HepG2 (cell line): ENCODE results near the gene KRTCAP2. TPM values are rescaled to one million over a fixed set of nuclear protein-coding genes. Genes with fewer than 3 reads are reported as not detected.
"Not testable (repeated sequence)": the region's sequence is repeated elsewhere in the genome, so short reads cannot be mapped to it uniquely, and the experiment has no call there.

Experiments
- ATAC-seq: fragments of 200-7000 bp; cut with Tn5 transposase; 3 replicates; pipeline ENCODE4 v1.9.1; 2020; ENCODE audit warnings: mild to moderate bottlenecking, moderate library complexity
- BruUV-seq: library from RNA; stranded (reverse); fragments of 400-500 nt; replicated peaks from 2 replicates; lab custom pipeline; 2021; lab: Mats Ljungman, UMichigan
- CTCF ChIA-PET: fragments of 300-600 bp; formaldehyde crosslinking; extraction: SDS; loops from one replicate; lab custom pipeline; 2021; ENCODE audit warnings: low total read pairs, inconsistent platforms, low intra/inter-chr PET ratio; lab: Yijun Ruan, JAX
- POLR2A ChIA-PET: fragments of 350-600 bp; sonication (Branson Sonifier 250); formaldehyde crosslinking; loops from one replicate; lab custom pipeline; 2020; ENCODE audit warnings: antibody characterized with exemption, inconsistent platforms; lab: Yijun Ruan, JAX
- DNase-seq: peaks from one replicate; pipeline ENCODE4 v3.0.0-alpha.2; 2015; ENCODE audit warnings: low spot score
- FAIRE-seq: peaks from 3 replicates; lab custom pipeline; 2011; peaks lifted over from hg19 to GRCh38; lab: Jason Lieb, UNC
- H2AFZ ChIP-seq: one replicate; pipeline ENCODE4 v1.6.1; 2011; ENCODE audit warnings: low read length, inconsistent platforms
- H3K27ac ChIP-seq: fragments of 300-600 bp; 3 replicates; pipeline ENCODE4 v1.8.0; 2011; ENCODE audit warnings: mixed run types, mild to moderate bottlenecking, mixed read lengths, low read length, inconsistent platforms; ENCODE audit not compliant: insufficient read depth; ENCODE audit errors: extremely low read length
- H3K27me3 ChIP-seq, 2 experiments: fragments of 200-600 bp in 1 of 2; 2 replicates in 1 of 2; 3 replicates in 1 of 2; pipeline versions ENCODE4 v1.6.0 to v1.8.0; 2011; ENCODE audit warnings: low read length in 2 of 2, mild to moderate bottlenecking in 2 of 2, moderate library complexity in 2 of 2, inconsistent platforms in 1 of 2; ENCODE audit not compliant: insufficient read depth in 2 of 2, control insufficient read depth in 1 of 2
- H3K36me3 ChIP-seq, 2 experiments: fragments of 200-600 bp in 1 of 2; replicated peaks in 1 of 2; 2 replicates in 1 of 2; 3 replicates in 1 of 2; pipeline versions ENCODE4 v1.5.1 to v1.8.0; 2011; ENCODE audit warnings: low read length in 2 of 2, inconsistent platforms in 1 of 2; ENCODE audit not compliant: insufficient read depth in 2 of 2, control insufficient read depth in 1 of 2
- H3K4me1 ChIP-seq: 2 replicates; pipeline ENCODE4 v1.5.1; 2012; ENCODE audit warnings: low read length, inconsistent platforms; ENCODE audit not compliant: insufficient read depth
- H3K4me2 ChIP-seq: 2 replicates; pipeline ENCODE4 v1.6.0; 2011; ENCODE audit warnings: low read depth, low read length, inconsistent platforms
- H3K4me3 ChIP-seq, 3 experiments: fragments of 200-600 bp in 1 of 3; sonication (generic), shearing (Covaris generic) in 1 of 3; replicated peaks in 1 of 3; 2 replicates each; pipeline ENCODE4 v1.5.1; 2011 to 2016; ENCODE audit warnings: low read length in 3 of 3, inconsistent platforms in 2 of 3, low read depth in 2 of 3, mild to moderate bottlenecking in 2 of 3, control low read depth in 1 of 3, mixed read lengths in 1 of 3; ENCODE audit not compliant: insufficient read depth in 1 of 3
- H3K79me2 ChIP-seq: one replicate; pipeline ENCODE4 v1.6.1; 2011; ENCODE audit warnings: low read length, inconsistent platforms; ENCODE audit not compliant: insufficient read depth
- H3K9ac ChIP-seq: 2 replicates; pipeline ENCODE4 v1.6.0; 2011; ENCODE audit warnings: mild to moderate bottlenecking, low read depth, low read length, inconsistent platforms; ENCODE audit not compliant: insufficient read depth
- H3K9me3 ChIP-seq: 2 replicates; pipeline ENCODE4 v1.5.1; 2012; ENCODE audit warnings: mild to moderate bottlenecking, low read length
- H4K20me1 ChIP-seq: 2 replicates; pipeline ENCODE4 v1.6.0; 2011; ENCODE audit warnings: inconsistent platforms, mild to moderate bottlenecking, low read length, moderate library complexity; ENCODE audit not compliant: insufficient read depth
- DZIP1 ChIP-seq: sonication (generic); formaldehyde crosslinking; IDR thresholded peaks from 2 replicates; pipeline ENCODE4 v1.5.0; 2020; ENCODE audit warnings: mild to moderate bottlenecking, missing genetic modification reagents
- HIVEP1 ChIP-seq: sonication (generic); formaldehyde crosslinking; IDR thresholded peaks from 2 replicates; pipeline ENCODE4 v1.4.0; 2020; ENCODE audit warnings: mild to moderate bottlenecking, missing genetic modification reagents
- HMGXB4 ChIP-seq, 2 experiments: sonication (generic) in 1 of 2; formaldehyde crosslinking in 1 of 2; IDR thresholded peaks; 2 replicates each; pipeline versions ENCODE4 v1.4.0 to v1.6.1; 2018 to 2020; ENCODE audit warnings: missing genetic modification reagents in 2 of 2, borderline replicate concordance in 1 of 2, low read depth in 1 of 2, mild to moderate bottlenecking in 1 of 2, missing biosample characterization in 1 of 2
- IKZF4 ChIP-seq: sonication (generic); formaldehyde crosslinking; IDR thresholded peaks from 2 replicates; pipeline ENCODE4 v1.5.1; 2020; ENCODE audit warnings: borderline replicate concordance, mild to moderate bottlenecking, low read depth, missing genetic modification reagents; ENCODE audit errors: not compliant biosample characterization
- MAZ ChIP-seq, 2 experiments: sonication (generic) in 1 of 2; formaldehyde crosslinking in 1 of 2; IDR thresholded peaks; 2 replicates each; pipeline versions ENCODE4 v1.5.0 to v1.6.1; 2012 to 2020; ENCODE audit warnings: low read depth in 2 of 2, mild to moderate bottlenecking in 2 of 2, borderline replicate concordance in 1 of 2, improper control_type of control experiment in 1 of 2, low read length in 1 of 2, missing genetic modification reagents in 1 of 2, moderate library complexity in 1 of 2
- RFXANK ChIP-seq: IDR thresholded peaks from 2 replicates; pipeline ENCODE4 v1.6.1; 2016
- SP140L ChIP-seq: sonication (generic); formaldehyde crosslinking; IDR thresholded peaks from 2 replicates; pipeline ENCODE4 v1.4.0; 2020; ENCODE audit warnings: missing genetic modification reagents, borderline replicate concordance
- XRCC5 ChIP-seq: fragments of 200-400 bp; formaldehyde crosslinking; optimal IDR thresholded peaks from 2 replicates; pipeline ENCODE3; 2017; ENCODE audit warnings: mild to moderate bottlenecking, low read length
- ZNF234 ChIP-seq: sonication (generic); formaldehyde crosslinking; conservative IDR thresholded peaks from 2 replicates; pipeline ENCODE4 v1.5.1; 2020; ENCODE audit warnings: mild to moderate bottlenecking, missing genetic modification reagents
- ZNF350 ChIP-seq: sonication (generic); formaldehyde crosslinking; IDR thresholded peaks from 2 replicates; pipeline ENCODE4 v1.4.0; 2020; ENCODE audit warnings: mild to moderate bottlenecking, low read depth, missing genetic modification reagents, borderline replicate concordance
- WGBS: methylation state at CpG from one replicate; pipeline ENCODE4 v1.1.6; 2017; ENCODE audit warnings: low lambda C conversion rate; 5-methylcytosine and 5-hydroxymethylcytosine counted together
- in situ Hi-C: cut with HindIII; loops from 2 replicates; pipeline ENCODE4 v1.10.0; 2017; ENCODE audit warnings: low pct_unique_long_range_greater_than_20kb; ENCODE audit not compliant: extremely low pct_ligation_motif_present
- intact Hi-C: fragments of 100-400 bp; cut with micrococcal nuclease; formaldehyde crosslinking; loops from one replicate; pipeline ENCODE4 v1.10.0; 2022; ENCODE audit not compliant: unreplicated experiment
- polyA plus RNA-seq, 8 experiments: library from polyadenylated mRNA; depleted of rRNA in 3 of 8; stranded (reverse) in 7 of 8; unstranded in 1 of 8; fragments of >200 nt; fragmentation: Illumina TruSeq in 4 of 8; extraction: Trizol in 4 of 8; gene quantifications; 2 replicates each; pipeline versions ENCODE4 v1.2.1 to v1.2.3, GENCODE V29; 2011 to 2016; ENCODE audit warnings: low read depth in 4 of 8, missing spikeins in 1 of 8, mixed read lengths in 1 of 8; ENCODE audit not compliant: insufficient read depth in 1 of 8
- total RNA-seq, 5 experiments: library from RNA; depleted of rRNA; stranded (reverse); fragments of >200 nt; fragmentation: Illumina TruSeq; extraction: Trizol; gene quantifications; 2 replicates each; pipeline ENCODE4 v1.2.3, GENCODE V29; 2016; ENCODE audit warnings: low read depth in 1 of 5

Gene KRTCAP2
- total and polyA plus RNA-seq, 2 of the 13 experiments (the other 11 are each of a cell fraction or from before 2014, with no cell fraction given) = 77.3 to 79.4 TPM

- Histone ChIP-seq H3K4me2 (peak overlapping the region; percentile 98), H3K27me3 (peaks cover 0 to 44% of the 10 kb centered on the region in 2 experiments; a peak in 4 of 5 replicates), H3K9ac (peak overlapping the region; percentile 61), H3K4me3 (peak overlapping the region in 2 of 3 experiments; percentile 60 to 72; a peak in 4 of 6 replicates), H3K4me1 (peaks cover 27% of the 10 kb centered on the region)
- H2AFZ ChIP-seq, FAIRE-seq, H4K20me1 ChIP-seq, H3K36me3 ChIP-seq, H3K9me3 ChIP-seq, BruUV-seq, intact Hi-C loops, ATAC-seq, DNase-seq, H3K79me2 ChIP-seq, in situ Hi-C loops, H3K27ac ChIP-seq: not testable (repeated sequence)
- TF ChIP-seq ZNF350 = 0 out of 2 replicates have a peak, but pooled peaks have one; percentile 5
- CTCF ChIA-PET = interaction anchor here (1.3 to 1.5 kb wide), 4 partner anchors 13 to 398 kb away, joined by 3 to 12 read pairs (median 4); no protein-coding TSS in a partner anchor
- POLR2A ChIA-PET = interaction anchor here (0.8 to 2.9 kb wide), 9 partner anchors 14 to 238 kb away, joined by 3 to 19 read pairs (median 4); partner anchors contain the start of genes KRTCAP2, MTX1, PBXIP1 and SCAMP3
- 29% methylated on average over 7 of the region's 16 CpGs for WGBS
Measured at GRCh38 chr1:155193991-155194240, 20.8 kb upstream of the KRTCAP2 start.

- ATAC-seq (peak; percentile 91), FAIRE-seq (peak; percentile 56), DNase-seq (peak; percentile 75)
- Histone ChIP-seq H4K20me1 (no peaks in the 10 kb centered on the region), H3K9ac (peak overlapping the region; percentile 61), H3K36me3 (no peaks in the 10 kb centered on the region), H3K9me3 (no peaks in the 10 kb centered on the region), H3K4me2 (peak overlapping the region; percentile 98), H2AFZ (peak overlapping the region; percentile 52), H3K4me1 (peaks cover 27% of the 10 kb centered on the region), H3K27me3 (peaks cover 0 to 44% of the 10 kb centered on the region in 2 experiments; a peak in 4 of 5 replicates), H3K4me3 (peak overlapping the region; percentile 32 to 72 (median 60)), H3K27ac (no peak overlapping the region), H3K79me2 (no peaks in the 10 kb centered on the region)
- 2% methylated on average over 23 of the region's 38 CpGs for WGBS
- POLR2A ChIA-PET = interaction anchor here (0.8 to 2.9 kb wide), 9 partner anchors 14 to 238 kb away, joined by 3 to 19 read pairs (median 4); partner anchors contain the start of genes KRTCAP2, MTX1, PBXIP1 and SCAMP3
- intact Hi-C loops = no loop called here
- CTCF ChIA-PET = interaction anchor here (1.3 to 1.5 kb wide), 4 partner anchors 14 to 398 kb away, joined by 3 to 12 read pairs (median 4); no protein-coding TSS in a partner anchor
- in situ Hi-C loops = no loop called here
- BruUV-seq = no TSS peak
- TF ChIP-seq XRCC5 (peak; percentile 97), ZNF234 (CRISPR knock-in tag) (no peak), HMGXB4 (CRISPR knock-in tag; IDR thresholded peaks at IDR 0.05; ENCODE audit: borderline replicate concordance in 1 of 2, low read depth in 1 of 2) (peak; percentile 86 to 88), DZIP1 (0 out of 2 replicates have a peak, but pooled peaks have one; percentile 58), SP140L (CRISPR knock-in tag) (no peak), IKZF4 (CRISPR knock-in tag) (no peak), HIVEP1 (CRISPR knock-in tag) (0 out of 2 replicates have a peak, but pooled peaks have one; percentile 29), MAZ (IDR thresholded peaks at IDR 0.05; ENCODE audit: borderline replicate concordance, low read depth, low read length) (peak; percentile 68), MAZ (CRISPR knock-in tag; IDR thresholded peaks at IDR 0.05; ENCODE audit: low read depth) (peak; percentile 40; the same call in 1 of the 2 replicates), RFXANK (CRISPR knock-in tag) (0 out of 2 replicates have a peak, but pooled peaks have one; percentile 36)
Measured at GRCh38 chr1:155193275-155193990, 20.3 kb upstream of the KRTCAP2 start.
